ENCODE data around the gene SACS. TPM values are rescaled to one million over a fixed set of nuclear protein-coding genes. Genes with fewer than 3 reads are reported as not detected.

Gene SACS, protein sequence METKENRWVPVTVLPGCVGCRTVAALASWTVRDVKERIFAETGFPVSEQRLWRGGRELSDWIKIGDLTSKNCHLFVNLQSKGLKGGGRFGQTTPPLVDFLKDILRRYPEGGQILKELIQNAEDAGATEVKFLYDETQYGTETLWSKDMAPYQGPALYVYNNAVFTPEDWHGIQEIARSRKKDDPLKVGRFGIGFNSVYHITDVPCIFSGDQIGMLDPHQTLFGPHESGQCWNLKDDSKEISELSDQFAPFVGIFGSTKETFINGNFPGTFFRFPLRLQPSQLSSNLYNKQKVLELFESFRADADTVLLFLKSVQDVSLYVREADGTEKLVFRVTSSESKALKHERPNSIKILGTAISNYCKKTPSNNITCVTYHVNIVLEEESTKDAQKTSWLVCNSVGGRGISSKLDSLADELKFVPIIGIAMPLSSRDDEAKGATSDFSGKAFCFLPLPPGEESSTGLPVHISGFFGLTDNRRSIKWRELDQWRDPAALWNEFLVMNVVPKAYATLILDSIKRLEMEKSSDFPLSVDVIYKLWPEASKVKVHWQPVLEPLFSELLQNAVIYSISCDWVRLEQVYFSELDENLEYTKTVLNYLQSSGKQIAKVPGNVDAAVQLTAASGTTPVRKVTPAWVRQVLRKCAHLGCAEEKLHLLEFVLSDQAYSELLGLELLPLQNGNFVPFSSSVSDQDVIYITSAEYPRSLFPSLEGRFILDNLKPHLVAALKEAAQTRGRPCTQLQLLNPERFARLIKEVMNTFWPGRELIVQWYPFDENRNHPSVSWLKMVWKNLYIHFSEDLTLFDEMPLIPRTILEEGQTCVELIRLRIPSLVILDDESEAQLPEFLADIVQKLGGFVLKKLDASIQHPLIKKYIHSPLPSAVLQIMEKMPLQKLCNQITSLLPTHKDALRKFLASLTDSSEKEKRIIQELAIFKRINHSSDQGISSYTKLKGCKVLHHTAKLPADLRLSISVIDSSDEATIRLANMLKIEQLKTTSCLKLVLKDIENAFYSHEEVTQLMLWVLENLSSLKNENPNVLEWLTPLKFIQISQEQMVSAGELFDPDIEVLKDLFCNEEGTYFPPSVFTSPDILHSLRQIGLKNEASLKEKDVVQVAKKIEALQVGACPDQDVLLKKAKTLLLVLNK (N-terminal part only)
- total RNA-seq: 10 to 100 TPM; 32.6 to 61.2 TPM
- long read RNA-seq, donor 1, partial matches to known transcripts: 0 of 1 reads
- long read RNA-seq, donor 1, other reads (novel, unspliced or antisense): 1 of 1 reads
- long read RNA-seq, donor 2, partial matches to known transcripts: 3 of 12 reads
- long read RNA-seq, donor 2, other reads (novel, unspliced or antisense): 9 of 12 reads

DNA sequence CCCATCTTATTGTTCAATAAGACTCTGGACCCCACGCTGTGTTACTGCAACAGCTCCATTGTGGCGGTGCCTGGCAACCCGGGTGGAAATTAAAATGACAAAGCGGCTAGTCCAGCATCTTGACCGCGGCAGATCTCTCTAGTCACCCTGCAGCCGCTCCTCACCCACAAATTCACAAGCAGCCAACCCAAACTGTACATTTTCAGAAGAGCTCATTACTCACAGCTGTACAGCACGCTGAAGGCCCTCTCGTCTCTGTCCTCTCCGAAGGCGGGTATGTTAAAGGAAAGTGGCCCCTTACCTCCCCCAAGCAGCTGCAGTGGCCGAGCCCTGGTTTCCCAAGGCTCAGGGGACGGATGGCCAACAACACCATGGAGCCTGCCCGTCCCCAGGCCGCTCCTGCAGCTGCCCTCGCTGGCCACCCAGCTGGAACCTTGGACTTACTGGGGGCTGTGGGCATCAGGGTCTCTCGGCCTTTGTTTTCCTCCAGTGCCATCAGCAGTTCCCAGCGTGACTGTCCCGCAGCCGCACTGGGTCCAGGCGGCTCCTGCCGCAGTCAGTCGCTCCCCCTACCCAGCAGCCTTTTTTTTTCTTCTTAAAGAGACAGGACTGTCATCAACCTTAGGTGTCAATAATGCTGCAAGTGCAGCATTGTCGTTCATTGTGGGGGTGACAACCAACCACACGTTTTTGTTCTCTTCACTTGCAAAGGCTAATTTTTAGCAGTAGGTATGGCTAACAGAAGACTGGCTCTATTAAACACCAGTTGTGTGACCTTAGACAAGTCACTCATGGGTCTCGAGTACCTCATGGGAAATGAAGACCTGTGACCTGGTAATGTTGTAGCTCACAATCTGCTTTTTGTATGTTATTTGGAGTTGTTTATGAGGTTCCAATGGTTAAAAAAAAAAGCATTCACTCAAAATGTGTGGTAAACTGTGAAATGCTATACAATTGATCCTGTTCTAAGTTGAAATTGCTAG is at the start of gene SACS:
Gene SACS (minus strand): TSS at position 532 of the 983 bp plus-strand sequence. CDS start 22,463 bp downstream, outside the sequence.
- DNase-seq (ENCODE audit: low spot score): no peak
- intact Hi-C loops (cut with DNase I): no loop called here

DNA sequence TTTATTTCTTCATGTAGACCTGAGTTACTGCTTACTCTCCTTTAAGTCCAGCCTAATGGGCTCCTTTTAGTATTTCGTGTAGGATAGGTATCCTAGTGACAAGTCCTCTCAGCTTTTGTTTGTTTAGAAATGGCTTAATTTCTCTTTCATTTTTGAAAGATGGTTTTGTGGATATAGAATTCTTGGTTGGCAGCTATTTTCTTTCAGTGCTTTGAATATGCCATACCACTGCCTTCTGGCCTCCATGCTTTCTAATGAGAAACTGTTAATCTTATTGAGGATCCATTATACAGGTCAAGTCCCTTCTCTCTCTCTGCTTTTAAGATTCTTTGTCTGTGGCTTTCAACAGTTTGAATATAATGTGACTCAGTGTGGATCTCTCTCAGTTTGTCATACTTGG is 46.8 kb upstream of the SACS start:
- intact Hi-C loops (cut with DNase I): no loop called here
- DNase-seq (ENCODE audit: low spot score): no peak

DNA sequence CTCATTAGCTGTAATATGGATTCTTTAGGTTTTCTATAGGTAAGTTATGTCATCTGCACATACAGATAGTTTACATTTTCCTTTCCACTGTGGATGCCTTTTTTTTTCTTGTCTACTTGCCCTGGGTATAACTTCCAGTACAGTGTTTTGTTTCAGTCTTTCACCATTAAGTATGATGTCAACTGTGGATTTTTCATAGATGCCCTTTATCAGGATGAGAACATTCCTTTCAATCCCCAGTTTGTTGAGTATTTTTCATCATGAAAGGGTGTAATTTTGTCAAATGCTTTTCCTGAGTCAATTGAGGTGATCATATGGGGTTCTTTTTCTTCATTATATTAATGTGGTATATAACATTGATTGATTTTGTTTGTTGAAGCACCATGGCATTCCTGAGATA is 43.6 kb upstream of the SACS start:
- intact Hi-C loops (cut with DNase I): no loop called here
- DNase-seq (ENCODE audit: low spot score): no peak

DNA sequence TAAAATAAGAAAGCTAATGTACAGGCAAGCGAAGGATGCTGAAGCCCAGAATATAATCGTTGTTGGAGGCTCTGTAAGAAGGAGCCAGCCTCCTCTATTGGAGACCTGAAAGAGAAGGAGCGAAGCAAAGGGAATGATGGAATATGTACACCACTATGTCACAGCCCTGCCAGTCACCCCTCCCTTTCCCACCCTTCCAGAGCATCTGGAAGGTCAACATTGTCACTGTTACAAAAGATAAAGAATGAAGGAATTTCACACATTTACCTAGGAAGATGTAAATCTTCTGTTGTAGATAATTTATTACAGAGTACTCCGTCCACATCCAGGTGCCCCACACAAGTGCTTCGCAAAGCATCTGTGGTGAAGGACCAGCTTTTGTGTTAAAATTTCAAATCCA is 39.7 kb upstream of the SACS start:
- intact Hi-C loops (cut with DNase I): no loop called here

DNA sequence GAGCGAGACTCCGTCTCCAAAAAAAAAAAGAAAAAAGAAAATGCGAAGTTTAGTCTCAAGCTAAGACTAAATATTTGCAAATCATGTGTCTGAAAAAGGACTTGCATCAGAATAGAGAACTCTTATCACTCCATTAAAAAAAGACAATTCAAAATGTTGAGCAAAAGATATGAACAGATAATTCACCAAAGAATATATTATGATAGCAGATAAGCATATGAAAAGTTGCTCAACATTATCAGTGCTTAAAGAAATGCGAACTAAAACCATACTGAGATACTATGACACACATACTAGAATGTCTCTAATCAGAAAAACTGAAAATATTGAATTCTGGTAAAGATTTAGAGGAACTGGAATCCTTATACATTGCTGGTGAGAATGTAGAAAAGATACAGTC is 38.7 kb upstream of the SACS start:
- no peak for DNase-seq (ENCODE audit: low spot score)
- intact Hi-C loops (cut with DNase I): no loop called here

More for the DNA sequence above, 39.7 kb upstream of the SACS start:
- DNase-seq (ENCODE audit: low spot score): no peak

DNA sequence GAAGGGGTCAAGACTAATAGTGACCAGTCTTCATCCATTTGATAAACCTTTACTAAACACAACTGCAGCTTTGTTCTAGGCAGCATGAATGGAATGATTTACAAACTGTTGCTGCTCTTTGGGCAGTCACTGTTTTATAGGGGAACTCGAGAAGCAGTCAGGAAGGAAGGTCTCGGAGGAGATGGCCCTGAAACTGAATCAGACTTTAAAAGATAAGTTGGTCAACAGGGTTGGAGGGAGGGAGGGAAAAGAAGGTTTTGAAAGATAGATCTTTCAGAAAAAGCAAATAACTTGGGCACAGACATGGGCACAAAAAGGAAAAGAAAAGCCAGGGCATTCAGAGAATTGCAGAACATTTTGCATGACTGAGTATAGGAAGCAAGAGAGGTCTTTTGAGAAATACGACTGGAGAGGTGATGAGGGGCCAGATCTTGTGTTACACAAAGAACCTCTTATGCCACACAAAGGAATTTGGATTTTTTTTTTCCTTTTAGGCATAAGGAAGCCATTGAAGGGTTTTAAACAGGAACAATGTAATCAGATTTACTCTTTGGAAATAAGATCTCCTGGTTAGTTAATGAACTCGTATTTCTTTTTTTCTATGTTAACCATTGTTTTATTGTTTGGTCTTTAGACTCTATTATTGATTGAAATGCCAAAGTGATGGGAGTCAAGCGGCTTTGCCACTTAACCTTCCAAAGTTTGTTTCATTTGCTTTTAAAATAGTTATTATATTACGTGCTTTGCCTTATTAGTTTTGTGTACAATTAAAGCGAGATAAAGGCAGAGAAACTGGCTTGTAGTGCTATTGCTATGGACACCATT is 37.5 kb upstream of the SACS start:
- intact Hi-C loops (cut with DNase I): no loop called here
- DNase-seq (ENCODE audit: low spot score): no peak

DNA sequence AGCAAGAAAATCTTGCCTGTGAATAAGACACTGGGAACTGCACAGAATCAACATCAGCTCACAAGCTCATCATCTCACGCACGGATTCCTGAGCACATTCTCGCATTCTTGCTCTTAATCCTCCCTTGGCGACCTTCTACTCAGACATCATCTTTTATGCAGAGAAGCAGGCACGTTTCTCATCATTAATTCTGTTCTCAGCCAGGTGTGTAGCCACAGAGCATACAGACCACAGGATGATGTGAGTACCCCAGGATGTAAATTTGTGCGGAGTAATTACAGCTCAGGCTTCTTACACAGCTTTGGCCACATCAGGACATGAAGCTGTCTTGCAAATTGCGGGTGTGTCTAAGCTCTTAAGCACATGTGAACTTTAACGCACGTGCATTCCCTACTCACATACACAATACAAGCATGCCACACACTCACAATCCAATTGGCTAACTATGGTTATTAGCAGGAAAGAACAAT is 36.5 kb upstream of the SACS start:
- intact Hi-C loops (cut with DNase I): loop anchor here (5.0 kb wide), 1 partner anchor 402 kb away; no protein-coding TSS in a partner anchor
- no peak for DNase-seq (ENCODE audit: low spot score)

DNA sequence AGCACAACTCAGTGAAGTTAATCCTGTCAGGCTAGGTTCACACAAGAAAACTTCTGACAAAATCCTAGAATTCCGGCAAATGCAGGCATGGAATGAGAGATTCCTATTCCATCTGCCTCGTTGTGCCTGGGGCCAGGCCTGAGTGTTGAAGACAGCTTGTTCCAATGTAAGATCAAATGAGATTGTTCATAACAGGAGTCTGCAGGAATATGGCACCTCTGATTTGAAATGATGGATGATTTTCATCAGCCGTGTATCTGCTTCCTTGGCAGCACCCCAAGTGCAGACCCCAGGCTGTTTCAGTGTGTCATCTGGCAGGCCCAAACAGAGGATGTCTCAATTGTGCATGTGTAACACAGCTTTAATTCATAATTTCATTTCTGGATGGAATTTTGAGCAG is 35.3 kb upstream of the SACS start:
- DNase-seq (ENCODE audit: low spot score): no peak
- intact Hi-C loops (cut with DNase I): loop anchor here (5.0 kb wide), 1 partner anchor 403 kb away; no protein-coding TSS in a partner anchor

DNA sequence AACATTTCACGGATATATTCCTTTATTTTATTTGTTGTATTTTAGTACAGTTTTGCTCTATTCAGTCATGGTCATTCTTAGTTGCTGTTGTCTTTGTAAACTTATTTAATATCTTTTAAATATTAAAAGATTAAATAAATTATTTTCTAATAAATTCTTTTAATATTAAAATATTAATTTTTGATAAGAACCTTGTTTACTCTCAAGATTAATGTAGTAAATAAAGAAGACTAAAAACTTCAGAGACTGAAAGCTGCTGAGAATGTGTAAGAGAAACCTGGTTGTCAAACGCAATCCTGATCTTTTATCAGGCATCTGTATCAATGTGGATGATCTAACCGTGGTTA is 34.4 kb upstream of the SACS start:
- intact Hi-C loops (cut with DNase I): loop anchor here (5.0 kb wide), 1 partner anchor 404 kb away; no protein-coding TSS in a partner anchor

DNA sequence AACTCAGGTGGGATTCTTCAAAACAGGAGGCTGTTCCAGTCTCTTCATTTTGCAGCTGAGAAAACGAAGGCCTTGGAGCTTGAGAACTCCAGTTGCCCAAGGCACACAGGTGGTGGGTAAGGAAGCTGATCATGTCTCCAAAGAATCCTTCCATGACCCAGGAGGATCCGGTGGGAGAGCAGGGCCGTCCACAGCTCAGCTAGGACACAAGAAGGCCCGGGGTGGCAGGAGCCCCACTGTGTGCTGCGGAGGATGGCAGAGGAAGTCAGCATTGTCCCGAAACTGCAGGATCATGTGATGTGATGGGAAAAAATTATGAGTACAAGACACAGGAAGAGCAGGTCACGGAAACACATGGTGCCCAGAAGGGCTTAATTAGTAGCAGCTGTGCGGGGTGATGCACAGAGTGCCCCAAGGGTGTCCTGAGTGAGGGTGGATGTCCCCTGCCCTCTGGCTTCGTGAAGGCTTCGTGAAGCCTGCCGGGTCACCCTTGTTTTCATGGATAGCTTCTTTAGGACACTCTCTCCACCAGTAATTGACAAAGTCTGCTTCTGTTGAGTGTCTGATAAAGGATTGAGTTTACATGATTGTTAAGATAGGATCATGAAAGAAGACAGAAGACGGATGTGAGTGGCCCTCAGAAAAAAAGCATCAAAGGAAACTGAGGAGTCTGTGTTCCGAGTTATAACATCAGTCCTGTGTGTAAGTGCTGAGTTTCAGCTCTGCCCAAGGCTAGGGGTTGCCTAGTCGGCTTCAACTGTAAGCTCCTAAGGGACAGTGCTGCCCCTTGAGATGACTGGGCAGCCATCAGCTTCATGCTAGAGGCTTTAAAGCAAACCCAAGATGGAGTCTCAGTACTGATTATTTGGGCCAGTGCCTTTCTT is 33.8 kb upstream of the SACS start:
- DNase-seq (ENCODE audit: low spot score): no peak
- intact Hi-C loops (cut with DNase I): loop anchor here (5.0 kb wide), 1 partner anchor 405 kb away; no protein-coding TSS in a partner anchor

More for the DNA sequence above, 34.4 kb upstream of the SACS start:
- DNase-seq (ENCODE audit: low spot score): no peak

DNA sequence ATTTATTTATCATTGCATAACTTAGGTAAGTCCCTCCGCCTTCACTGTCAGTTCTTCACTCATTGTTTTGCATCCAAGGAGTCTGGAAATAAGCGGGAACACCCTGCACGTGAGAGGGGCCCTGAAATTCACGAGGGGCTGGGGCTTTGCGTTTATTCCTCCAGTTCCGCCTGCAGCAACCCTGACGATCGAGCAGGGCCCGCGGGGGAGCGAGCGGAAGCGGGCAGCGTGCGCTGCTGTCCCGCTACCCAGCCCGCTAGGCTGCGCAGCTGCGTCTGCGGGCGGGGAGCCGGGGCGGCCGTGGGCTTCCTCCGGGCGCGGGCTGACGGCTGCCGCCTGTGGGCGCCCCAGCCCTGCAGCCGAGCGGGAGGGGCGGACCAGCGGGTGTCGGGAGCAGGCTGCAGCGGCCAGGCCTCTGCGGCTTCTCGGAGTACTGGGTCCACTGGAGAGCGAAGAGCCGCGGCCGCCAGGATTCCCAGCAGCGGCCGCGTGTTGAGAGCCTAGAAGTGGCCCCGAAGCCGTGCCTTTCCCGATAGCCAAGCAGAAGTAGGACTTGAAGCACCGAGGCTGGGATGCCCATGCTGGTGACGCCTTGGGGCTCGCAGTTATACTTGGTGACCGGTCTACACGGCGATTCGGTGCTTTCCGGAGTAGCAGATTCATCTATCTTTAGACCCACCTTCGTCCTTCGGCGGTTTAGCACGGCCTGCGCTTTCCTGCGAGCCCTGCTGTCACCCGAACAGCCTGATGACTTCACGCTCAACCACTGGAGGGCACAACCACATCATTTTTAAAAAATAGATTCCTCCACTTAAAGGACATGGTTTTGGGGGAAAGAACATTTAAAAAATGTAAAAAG is 32.9 kb upstream of the SACS start:
- peak; percentile 86 for DNase-seq (ENCODE audit: low spot score)
- intact Hi-C loops (cut with DNase I): loop anchor here (5.0 kb wide), 1 partner anchor 406 kb away; no protein-coding TSS in a partner anchor

DNA sequence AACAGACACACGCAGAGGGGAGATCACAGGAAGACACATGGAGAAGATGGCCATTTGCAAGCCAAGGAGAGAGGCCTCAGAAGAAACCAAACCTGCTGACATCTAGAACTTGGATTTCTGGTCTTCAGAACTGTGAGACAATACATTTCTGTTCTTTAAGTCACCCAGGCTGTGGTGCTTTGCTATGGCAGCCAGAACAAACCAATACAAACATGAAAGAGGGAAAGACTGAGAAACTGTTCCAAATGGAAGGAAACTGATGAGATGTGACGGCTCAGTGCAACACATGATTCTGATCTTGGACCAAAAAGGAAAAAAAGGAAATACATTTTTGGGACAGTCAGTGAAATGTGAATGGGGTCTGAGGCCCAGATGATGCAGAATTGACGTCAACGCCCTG is 30.2 kb upstream of the SACS start:
- no peak for DNase-seq (ENCODE audit: low spot score)
- intact Hi-C loops (cut with DNase I): loop anchor here in 1 of 2 donors (5.0 kb wide), 1 partner anchor 724 kb away; no protein-coding TSS in a partner anchor

DNA sequence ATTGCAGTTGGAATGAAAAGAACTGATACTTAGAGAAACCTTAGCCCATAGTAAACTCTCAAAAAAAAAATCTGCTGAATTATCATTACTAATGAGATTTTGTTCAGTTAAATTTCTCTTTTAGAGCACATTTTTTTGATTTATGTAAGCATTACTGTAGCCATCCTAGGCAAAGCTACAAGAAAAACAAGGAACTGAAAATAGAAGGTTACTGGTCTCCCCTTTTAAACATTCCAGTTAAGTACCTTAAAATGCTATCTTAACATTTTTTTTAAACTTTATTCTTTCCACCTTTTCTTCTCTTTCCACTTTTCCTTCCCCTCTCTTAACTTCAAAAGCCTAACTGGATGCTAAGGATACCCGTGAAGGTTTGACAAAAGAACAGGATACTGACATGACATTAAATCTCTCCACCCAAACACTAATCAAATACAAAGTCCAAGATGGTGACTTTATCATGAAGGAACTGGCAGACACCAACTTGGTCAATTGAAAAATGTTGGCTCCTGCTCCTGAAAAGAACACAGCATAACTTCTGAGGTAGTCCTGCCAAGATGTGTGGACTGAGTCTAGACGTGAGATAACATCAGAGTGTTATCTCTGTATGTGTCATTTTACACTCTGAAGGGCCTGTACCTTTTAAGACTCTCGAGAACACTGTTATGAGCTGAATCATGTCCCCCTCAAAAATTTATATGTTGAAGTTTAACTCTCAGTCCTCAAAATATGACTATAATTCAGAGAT is 29.5 kb upstream of the SACS start:
- intact Hi-C loops (cut with DNase I): loop anchor here in 1 of 2 donors (5.0 kb wide), 1 partner anchor 724 kb away; no protein-coding TSS in a partner anchor

DNA sequence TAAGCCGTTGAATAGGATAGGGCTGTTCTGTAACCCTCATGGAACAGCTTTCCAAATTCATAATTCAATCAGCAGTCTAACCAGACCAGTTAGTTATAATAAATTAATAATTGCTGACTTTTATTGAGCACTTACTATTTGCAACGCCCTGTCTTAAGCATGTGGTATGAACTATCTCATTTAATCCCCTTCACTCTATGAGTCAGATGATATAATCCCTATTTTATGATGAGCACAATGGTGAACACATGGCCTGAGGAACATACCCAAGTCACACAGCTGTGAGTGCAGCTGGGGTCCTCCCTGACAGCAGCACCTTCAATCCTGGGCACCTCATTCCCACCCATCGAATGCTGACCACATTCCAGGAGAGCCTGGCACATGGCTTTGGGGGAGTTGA is 28.0 kb upstream of the SACS start:
- DNase-seq (ENCODE audit: low spot score): no peak
- intact Hi-C loops (cut with DNase I): loop anchor here in 1 of 2 donors (5.0 kb wide), 1 partner anchor 726 kb away; no protein-coding TSS in a partner anchor

More for the DNA sequence above, 29.5 kb upstream of the SACS start:
- no peak for DNase-seq (ENCODE audit: low spot score)
